ENCODE measurements around the gene FGFR3.

Gene FGFR3

GRCh38 chr4:1770245-1770644 is 22.8 kb upstream of the FGFR3 start:
- no peak for DNase-seq (ENCODE audit: low read depth in 2 of 2)

DNA sequence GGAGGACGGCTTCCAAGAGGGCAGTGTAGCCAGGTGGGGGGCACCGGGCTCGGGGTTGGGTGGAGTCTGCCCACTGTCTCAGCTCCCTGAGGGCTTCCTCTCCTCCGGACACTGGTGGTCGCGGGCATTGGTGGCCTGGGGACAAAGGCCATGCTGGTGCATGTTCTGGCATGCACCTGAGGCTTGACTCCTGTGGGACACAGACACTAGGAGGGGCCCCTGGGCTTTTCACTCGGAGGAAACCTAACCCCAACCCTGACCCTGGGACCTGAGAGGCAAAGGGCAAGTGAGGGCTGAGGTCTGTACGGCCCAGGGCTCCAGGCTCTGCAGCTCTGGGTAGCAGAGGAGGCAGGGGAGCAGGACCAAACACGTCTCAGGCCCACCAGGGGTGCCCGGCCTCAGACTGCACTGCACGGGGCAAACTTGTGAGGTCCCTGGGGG is 22.3 kb upstream of the FGFR3 start:
- DNase-seq (ENCODE audit: low read depth in 2 of 2): no peak

GRCh38 chr4:1771555-1772305 is 21.4 kb upstream of the FGFR3 start:
- DNase-seq (ENCODE audit: low read depth in 2 of 2): no peak

DNA sequence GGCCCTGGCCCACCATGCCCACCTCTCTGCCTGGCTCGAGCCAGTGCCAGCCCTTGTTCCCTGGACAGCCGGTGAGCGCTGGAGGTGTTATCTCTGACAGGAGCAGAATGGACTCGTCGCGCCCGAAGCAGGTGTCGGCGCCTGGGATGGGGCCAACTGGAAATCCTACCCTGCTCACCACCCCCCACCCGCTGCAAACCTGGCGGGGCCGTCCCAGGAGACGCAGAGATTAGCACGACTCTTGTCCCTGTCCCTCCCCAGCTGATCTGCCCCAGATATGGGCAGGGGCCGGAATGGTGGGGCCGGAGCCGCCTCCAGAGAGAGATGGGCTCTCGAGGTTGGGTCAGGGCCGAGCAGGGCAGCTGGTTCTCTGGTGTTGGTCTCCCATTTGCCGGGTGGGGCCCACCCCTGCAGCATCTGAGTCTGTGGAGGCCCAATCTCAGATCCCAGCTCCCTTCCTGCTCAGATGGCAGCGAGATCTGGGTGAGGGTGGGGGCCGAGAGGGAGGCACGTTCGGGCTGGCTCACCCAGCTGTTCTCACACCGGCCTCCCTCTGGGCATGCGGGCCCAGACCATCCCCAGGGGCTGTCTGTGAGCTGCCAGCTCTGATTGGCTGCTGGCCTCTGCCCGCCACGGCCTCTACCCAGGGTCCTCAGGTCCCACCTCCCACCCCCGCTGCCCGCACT is 20.1 kb upstream of the FGFR3 start:
- DNase-seq (ENCODE audit: low read depth in 2 of 2): no peak

DNA sequence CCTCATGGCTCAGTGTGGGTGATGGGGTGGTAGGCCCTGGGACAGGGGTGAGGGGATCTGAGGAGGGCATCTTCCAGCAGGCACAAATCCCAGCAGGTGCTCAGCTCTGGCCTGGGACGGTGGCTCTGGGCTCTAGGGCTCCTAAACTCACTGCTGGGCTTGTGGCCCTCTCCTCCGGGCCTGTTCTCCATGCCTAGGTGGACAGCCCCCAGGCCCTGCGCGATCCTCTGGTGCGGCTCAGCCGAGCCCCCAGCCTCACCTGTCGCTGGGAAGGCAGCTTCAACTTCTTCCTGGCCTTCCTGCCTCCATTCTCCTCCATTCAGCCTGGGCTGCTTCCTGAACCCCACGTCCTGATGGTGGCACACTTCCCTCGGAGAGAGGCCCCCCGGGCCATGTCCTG is 19.3 kb upstream of the FGFR3 start:
- DNase-seq (ENCODE audit: low read depth in 2 of 2): no peak

- no peak for DNase-seq (ENCODE audit: low read depth in 2 of 2)
Observed at GRCh38 chr4:1775731-1776500, 17.2 kb upstream of the FGFR3 start.

DNA sequence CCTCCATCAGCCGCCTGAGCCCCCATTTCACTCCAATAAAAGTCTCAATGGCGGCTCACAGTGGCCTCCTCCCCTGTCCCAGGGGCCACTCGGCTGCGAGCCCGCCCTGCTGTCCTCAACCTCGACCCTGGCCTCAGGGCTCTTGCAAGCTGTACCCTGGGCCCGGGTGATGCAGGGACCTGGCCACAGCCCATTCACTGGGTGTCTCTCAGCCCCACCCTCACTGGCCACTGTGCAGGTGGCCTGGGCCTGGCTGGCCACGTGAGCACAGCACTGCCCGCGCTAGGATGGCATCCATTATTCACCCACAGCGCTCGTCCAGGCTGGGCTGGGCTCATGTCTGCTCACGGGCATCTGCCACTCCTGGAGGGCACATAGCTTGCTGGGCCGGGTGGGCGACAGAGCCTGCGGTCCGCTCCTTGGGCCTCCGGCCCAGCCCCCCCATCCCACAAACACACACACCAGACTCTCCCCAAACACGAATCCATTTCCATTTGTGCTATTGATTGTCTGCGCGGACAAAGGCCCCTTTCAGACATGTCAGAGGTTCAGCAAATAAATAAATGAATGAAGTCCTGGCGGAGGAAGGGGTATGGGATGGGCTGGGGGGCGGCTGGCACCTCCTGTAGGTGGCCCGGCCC is 16.5 kb upstream of the FGFR3 start:
- DNase-seq (ENCODE audit: low read depth in 2 of 2): no peak

- DNase-seq (ENCODE audit: low read depth in 2 of 2): no peak
Observed at GRCh38 chr4:1777822-1778641, 15.1 kb upstream of the FGFR3 start.

- DNase-seq (ENCODE audit: low read depth in 2 of 2): no peak
Observed at GRCh38 chr4:1778642-1779392, 14.3 kb upstream of the FGFR3 start.

GRCh38 chr4:1779588-1780382 is 13.3 kb upstream of the FGFR3 start:
- DNase-seq (ENCODE audit: low read depth in 2 of 2): no peak

DNA sequence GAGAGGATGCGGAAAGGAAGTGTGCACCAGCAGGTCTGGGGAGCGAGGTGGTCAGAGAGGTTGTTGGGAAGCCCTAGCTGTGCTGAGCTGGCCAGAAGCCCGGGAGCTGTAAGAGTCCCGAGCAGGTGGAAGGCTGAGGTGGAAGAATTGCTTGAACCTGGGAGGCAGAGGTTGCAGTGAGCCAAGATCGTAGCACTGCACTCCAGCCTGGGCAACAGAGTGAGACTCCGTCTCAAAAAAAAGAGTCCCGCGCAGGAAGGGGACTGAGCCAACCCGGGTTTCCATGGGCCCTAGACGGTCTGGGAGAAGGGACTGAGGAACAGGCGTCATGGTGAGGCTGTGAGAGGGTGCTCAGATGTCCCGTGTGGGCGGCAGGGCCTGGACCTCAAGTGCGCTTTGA is 12.7 kb upstream of the FGFR3 start:
- DNase-seq (ENCODE audit: low read depth in 2 of 2): no peak

DNA sequence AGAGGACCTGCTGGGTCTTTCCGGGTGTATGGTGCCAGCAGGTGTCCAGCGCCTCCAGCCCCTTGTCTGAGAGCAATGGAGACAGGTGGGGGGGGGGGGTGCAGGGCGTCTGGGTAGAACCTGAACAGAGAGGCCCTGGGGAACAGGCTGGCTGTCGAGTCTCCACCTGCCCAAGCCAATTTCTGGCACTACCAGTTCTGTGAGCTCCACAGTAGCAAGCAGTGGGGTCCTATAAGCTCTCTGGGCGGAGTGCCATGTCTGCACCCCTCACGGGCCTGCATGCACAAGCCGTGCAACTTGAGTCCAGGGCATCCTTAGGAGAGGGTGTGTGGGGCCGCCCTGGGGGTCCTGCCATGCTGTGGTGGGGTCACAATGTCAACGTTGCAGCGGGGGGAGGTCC is 10.1 kb upstream of the FGFR3 start:
- no peak for DNase-seq (ENCODE audit: low read depth in 2 of 2)

- DNase-seq (ENCODE audit: low read depth in 2 of 2): no peak
Observed at GRCh38 chr4:1783970-1784369, 9.1 kb upstream of the FGFR3 start.

DNA sequence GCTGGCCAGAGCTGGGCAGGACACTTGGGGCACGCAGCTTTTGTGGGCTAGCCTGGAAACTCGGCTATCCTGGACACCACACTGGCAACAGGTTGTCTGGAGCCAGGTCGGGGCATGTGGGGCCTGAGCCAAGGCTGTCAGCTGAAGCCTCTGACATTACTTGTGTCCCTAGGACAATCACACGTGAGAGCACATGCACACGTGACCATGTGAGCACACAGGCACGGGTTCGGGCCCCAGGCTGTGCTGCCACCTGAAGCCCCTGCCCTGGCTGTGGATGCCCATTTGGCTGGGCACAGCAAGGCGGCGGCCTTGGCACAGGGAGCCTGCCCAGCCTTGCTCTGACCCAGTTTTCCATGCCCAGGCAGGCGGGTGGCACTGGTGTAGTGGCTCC is 8.7 kb upstream of the FGFR3 start:
- no peak for DNase-seq (ENCODE audit: low read depth in 2 of 2)

DNA sequence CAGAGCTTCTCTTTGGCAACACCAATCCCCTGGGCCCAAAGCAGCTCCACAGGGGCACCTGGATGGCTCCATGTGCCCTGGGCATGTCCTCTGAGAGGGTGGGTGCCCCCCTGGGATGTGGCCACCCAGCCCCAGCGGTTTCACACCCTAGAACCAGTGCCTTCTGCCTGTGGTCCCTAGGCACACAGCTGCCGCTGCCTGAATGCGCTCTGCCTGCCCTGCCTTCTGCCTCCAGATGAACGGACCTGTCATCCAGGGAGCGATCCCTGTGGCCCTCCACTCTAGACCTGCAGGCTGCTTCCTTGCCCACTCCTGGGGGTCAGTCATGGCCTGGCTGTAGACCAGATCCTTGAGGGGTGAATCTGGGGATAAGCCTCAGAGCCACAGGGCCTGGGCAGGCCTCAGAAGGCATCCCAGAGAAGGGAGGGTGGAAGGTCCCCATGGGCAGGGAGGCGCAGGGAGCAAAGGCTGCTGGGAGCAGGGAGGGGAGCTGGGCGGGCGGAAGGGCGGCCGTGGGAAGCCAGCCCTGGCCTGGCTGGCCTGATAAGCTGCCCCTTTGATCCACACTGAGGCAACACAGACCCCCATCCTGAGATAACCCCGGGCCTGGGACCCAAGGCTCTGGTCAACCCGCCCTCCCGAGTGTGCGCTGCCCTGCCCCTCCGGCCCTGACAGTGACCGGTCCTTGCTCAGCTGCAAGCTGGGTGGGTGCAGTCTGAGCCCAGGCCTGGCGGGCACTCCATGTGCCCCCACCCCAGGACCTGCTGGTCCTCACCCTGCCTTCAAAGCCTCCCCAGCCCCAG is 8.1 kb upstream of the FGFR3 start:
- DNase-seq (ENCODE audit: low read depth in 2 of 2): no peak

DNA sequence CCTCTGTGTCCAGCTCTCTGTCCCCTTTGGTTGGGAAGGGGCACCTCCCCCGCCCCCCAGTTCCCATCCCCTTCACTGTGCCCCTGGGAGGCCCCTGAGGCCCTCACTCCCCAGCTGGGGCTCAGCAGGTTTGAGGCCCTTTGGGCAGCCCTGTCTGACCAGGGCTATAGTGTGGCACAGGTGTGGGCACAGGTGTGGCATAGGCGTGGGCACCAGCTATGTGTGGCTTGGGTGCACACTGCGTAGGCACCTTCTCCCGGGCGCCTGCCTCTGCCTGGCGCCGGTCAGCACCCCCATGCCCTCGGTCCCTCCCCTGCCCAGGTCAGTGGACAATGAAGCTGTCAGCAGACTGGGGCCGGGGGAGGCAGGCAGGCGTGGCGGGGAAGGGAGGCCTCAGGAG is 7.5 kb upstream of the FGFR3 start:
- DNase-seq (ENCODE audit: low read depth in 2 of 2): no peak

DNA sequence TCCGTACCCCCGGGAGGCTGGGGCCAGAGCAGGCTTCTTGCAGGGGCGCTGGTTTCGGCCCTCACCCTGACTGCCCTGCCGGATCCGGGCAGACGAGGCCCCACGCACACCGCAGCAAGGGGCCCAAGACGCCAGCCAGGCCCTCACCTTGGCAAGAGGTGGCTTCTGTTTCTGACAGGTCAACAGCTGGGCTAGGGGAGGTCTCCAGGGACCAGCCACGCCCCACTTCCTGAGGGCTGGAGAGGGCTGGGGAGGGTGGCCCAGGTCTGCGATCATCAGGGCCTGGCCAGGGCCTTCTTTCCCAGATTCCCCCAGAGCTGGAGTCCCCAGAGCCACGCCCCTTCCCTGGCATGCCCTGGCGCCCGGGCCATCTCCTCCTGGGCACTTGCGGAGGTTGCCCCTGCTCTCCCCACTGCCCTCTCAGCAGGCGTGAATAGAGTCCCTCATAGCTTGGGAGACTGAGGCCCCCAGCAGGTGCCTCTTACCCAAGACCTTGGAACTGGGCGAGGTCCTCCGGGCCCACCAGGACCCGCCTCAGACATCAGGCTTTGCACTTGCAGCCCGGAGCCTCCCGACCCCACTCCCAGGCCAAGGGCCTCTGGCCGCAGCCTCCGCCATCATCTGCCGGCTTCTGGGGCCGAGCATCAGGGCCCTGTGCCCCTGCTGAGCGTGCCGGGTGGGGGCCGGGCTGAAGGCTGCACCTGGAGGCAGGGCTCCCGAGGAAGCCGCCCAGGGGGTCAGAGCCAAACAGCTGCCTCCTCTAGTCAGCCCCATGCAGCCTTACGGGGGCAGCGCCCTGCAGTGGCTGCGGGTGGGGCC is 6.3 kb upstream of the FGFR3 start:
- no peak for DNase-seq (ENCODE audit: low read depth in 2 of 2)

GRCh38 chr4:1787411-1788077 is 5.5 kb upstream of the FGFR3 start:
- DNase-seq (ENCODE audit: low read depth in 2 of 2): no peak
